Fibroblast of lung (primary cell): Measurements from ENCODE around the gene STXBP5. TPM values are rescaled to one million over a fixed set of nuclear protein-coding genes. Genes with fewer than 3 reads are reported as not detected.

Source experiments
- DNase-seq, 2 donors: peaks; one replicate each; pipeline versions ENCODE4 v3.0.0 to v3.0.0-alpha.2; 2010; ENCODE audit warnings: low read depth in 2 of 2
- H2AFZ ChIP-seq: 2 replicates; pipeline ENCODE4 v1.5.1; 2012; ENCODE audit warnings: low read length, control low read depth, inconsistent platforms
- H3K27ac ChIP-seq: 2 replicates; pipeline ENCODE4 v1.5.1; 2011; ENCODE audit warnings: low read length, control low read depth; ENCODE audit not compliant: insufficient read depth
- H3K27me3 ChIP-seq: 2 replicates; pipeline ENCODE4 v1.5.1; 2011; ENCODE audit warnings: mild to moderate bottlenecking, low read length; ENCODE audit not compliant: control insufficient read depth, insufficient read depth
- H3K36me3 ChIP-seq: 2 replicates; pipeline ENCODE4 v1.5.1; 2011; ENCODE audit warnings: low read length; ENCODE audit not compliant: control insufficient read depth, insufficient read depth
- H3K4me1 ChIP-seq: 2 replicates; pipeline ENCODE4 v1.5.1; 2011; ENCODE audit warnings: low read length; ENCODE audit not compliant: control insufficient read depth, insufficient read depth; ENCODE audit errors: extremely low read depth
- H3K4me2 ChIP-seq: 2 replicates; pipeline ENCODE4 v1.5.1; 2011; ENCODE audit warnings: low read length, control low read depth; ENCODE audit not compliant: insufficient read depth; ENCODE audit errors: extremely low read depth
- H3K4me3 ChIP-seq, 4 experiments: fragments of 200-600 bp in 1 of 4; sonication (generic) in 1 of 4; replicated peaks in 1 of 4; 2 replicates each; pipeline ENCODE4 v1.5.1; 2011 to 2016; ENCODE audit warnings: low read length in 4 of 4, low read depth in 3 of 4, mild to moderate bottlenecking in 3 of 4, control low read depth in 2 of 4, inconsistent platforms in 1 of 4, mixed read lengths in 1 of 4; ENCODE audit not compliant: insufficient read depth in 1 of 4; ENCODE audit errors: control extremely low read depth in 1 of 4
- H3K79me2 ChIP-seq: 2 replicates; pipeline ENCODE4 v1.5.1; 2012; ENCODE audit warnings: mild to moderate bottlenecking, low read length, inconsistent platforms; ENCODE audit not compliant: control insufficient read depth, insufficient read depth
- H3K9ac ChIP-seq: 2 replicates; pipeline ENCODE4 v1.5.1; 2011; ENCODE audit warnings: mild to moderate bottlenecking, low read length, control low read depth; ENCODE audit not compliant: insufficient read depth
- H3K9me3 ChIP-seq: 2 replicates; pipeline ENCODE4 v1.5.1; 2012; ENCODE audit warnings: low read depth, low read length; ENCODE audit not compliant: control insufficient read depth, insufficient read depth
- H4K20me1 ChIP-seq: 2 replicates; pipeline ENCODE4 v1.5.1; 2011; ENCODE audit warnings: low read length; ENCODE audit not compliant: control insufficient read depth, insufficient read depth; ENCODE audit errors: extremely low read depth
- CTCF ChIP-seq, 2 donors: IDR thresholded peaks in 1 of 2; conservative IDR thresholded peaks in 1 of 2; 1 replicate in 1 of 2; 2 replicates in 1 of 2; pipeline ENCODE4 v1.5.1; 2011 to 2012; ENCODE audit warnings: low read length in 2 of 2, control low read depth in 1 of 2, inconsistent platforms in 1 of 2, low read depth in 1 of 2, mild to moderate bottlenecking in 1 of 2
- EZH2 ChIP-seq: IDR thresholded peaks from 2 replicates; pipeline ENCODE4 v1.5.1; 2012; ENCODE audit warnings: low read length, control low read depth, mild to moderate bottlenecking; ENCODE audit errors: missing control alignments
- polyA plus RNA-seq, 2 donors: library from polyadenylated mRNA; depleted of rRNA in 1 of 2; stranded (reverse) in 1 of 2; unstranded in 1 of 2; fragments of >200 nt; gene quantifications; 2 replicates each; pipeline ENCODE4 v1.2.1, GENCODE V29; 2011 to 2012; ENCODE audit warnings: missing spikeins in 1 of 2
- total RNA-seq: library from RNA; depleted of rRNA; stranded (reverse); fragments of >200 nt; gene quantifications from 2 replicates; pipeline ENCODE4 v1.2.1, GENCODE V29; 2014

The STXBP5 gene
- total and polyA plus RNA-seq, 2 donors (not counting 1 experiment from before 2014, with no cell fraction given) = 27.6 to 90.7 TPM

- H3K79me2 ChIP-seq = no peaks in the 10 kb centered on the region
- TF ChIP-seq CTCF (conservative IDR thresholded peaks at IDR 0.05 in 1 of 2, IDR thresholded peaks at IDR 0.05 in 1 of 2; ENCODE audit: low read depth in 1 of 2, low read length in 2 of 2) (no peak), EZH2 (no peak)
- H3K4me2 ChIP-seq = no peak overlapping the region
- H3K27ac ChIP-seq = no peak overlapping the region
- peaks cover 6% of the 10 kb centered on the region for H3K4me1 ChIP-seq
- H3K9ac ChIP-seq = no peak overlapping the region
- H3K9me3 ChIP-seq = no peaks in the 10 kb centered on the region
- peak; percentile 36 to 87 for DNase-seq
- no peak overlapping the region for H3K4me3 ChIP-seq
- H3K27me3 ChIP-seq = no peaks in the 10 kb centered on the region
- no peaks in the 10 kb centered on the region for H3K36me3 ChIP-seq
- H2AFZ ChIP-seq = no peak overlapping the region
- peaks cover 3% of the 10 kb centered on the region for H4K20me1 ChIP-seq
These were observed 79.2 kb downstream of the STXBP5 start for GRCh38 chr6:147283460-147283859.

GRCh38 chr6:147285087-147285855 is 81.1 kb downstream of the STXBP5 start:
- DNase-seq = peak; percentile 57 to 82
- Histone ChIP-seq H3K4me1 (peaks cover 6% of the 10 kb centered on the region), H3K4me2 (peak overlapping the region; percentile 15), H3K27me3 (no peaks in the 10 kb centered on the region), H3K27ac (no peak overlapping the region), H3K79me2 (no peaks in the 10 kb centered on the region), H3K9me3 (no peaks in the 10 kb centered on the region), H3K4me3 (no peak overlapping the region), H3K9ac (no peak overlapping the region), H2AFZ (no peak overlapping the region), H3K36me3 (peaks cover 4% of the 10 kb centered on the region), H4K20me1 (peaks cover 3% of the 10 kb centered on the region)
- TF ChIP-seq EZH2 = no peak
- peak in 1 of 2 donors; percentile 50 for TF ChIP-seq CTCF (conservative IDR thresholded peaks at IDR 0.05 in 1 of 2, IDR thresholded peaks at IDR 0.05 in 1 of 2; ENCODE audit: low read depth in 1 of 2, low read length in 2 of 2)

GRCh38 chr6:147287869-147288271 is 83.7 kb downstream of the STXBP5 start:
- Histone ChIP-seq H3K9me3 (no peaks in the 10 kb centered on the region), H3K4me3 (no peak overlapping the region), H3K79me2 (no peaks in the 10 kb centered on the region), H4K20me1 (peaks cover 3% of the 10 kb centered on the region), H3K27me3 (no peaks in the 10 kb centered on the region), H3K27ac (peak overlapping the region; percentile 19), H3K36me3 (peaks cover 4% of the 10 kb centered on the region), H2AFZ (no peak overlapping the region), H3K9ac (no peak overlapping the region), H3K4me2 (no peak overlapping the region), H3K4me1 (peaks cover 6% of the 10 kb centered on the region)
- TF ChIP-seq CTCF (conservative IDR thresholded peaks at IDR 0.05 in 1 of 2, IDR thresholded peaks at IDR 0.05 in 1 of 2; ENCODE audit: low read depth in 1 of 2, low read length in 2 of 2) (no peak), EZH2 (no peak)
- peak; percentile 30 to 70 for DNase-seq
